ENCODE measurements around the gene TBC1D9.

- no peak for TF ChIP-seq CTCF (IDR thresholded peaks at IDR 0.05; ENCODE audit: insufficient read depth, low read length, poor library complexity, severe bottlenecking)
- no peak for TF ChIP-seq EZH2phosphoT487 (conservative IDR thresholded peaks at IDR 0.05; ENCODE audit: low read length)
Observed at GRCh38 chr4:140617499-140618248, 138.5 kb downstream of the TBC1D9 start.

Data from SU-DHL-6 (cell line).